HepG2 (cell line): ENCODE data around the gene LSS. TPM values are rescaled to one million over a fixed set of nuclear protein-coding genes. Genes with fewer than 3 reads are reported as not detected.
A peak's percentile ranks its signal among the peaks of the same experiment; 100 is the strongest.

Source experiments
- CEBPB ChIP-seq: IDR thresholded peaks from 2 replicates; pipeline ENCODE4 v1.6.1; 2011; ENCODE audit warnings: low read depth, low read length, improper control_type of control experiment, borderline replicate concordance
- CERS6 ChIP-seq: sonication (generic); formaldehyde crosslinking; IDR thresholded peaks from 2 replicates; pipeline ENCODE4 v1.5.0; 2020; ENCODE audit warnings: missing genetic modification reagents
- FOXK1 ChIP-seq: sonication (generic); formaldehyde crosslinking; IDR thresholded peaks from 2 replicates; pipeline ENCODE4 v1.4.0; 2020; ENCODE audit warnings: low read depth, missing genetic modification reagents, borderline replicate concordance
- GFI1 ChIP-seq: sonication (generic); formaldehyde crosslinking; IDR thresholded peaks from 2 replicates; pipeline ENCODE4 v1.5.0; 2020; ENCODE audit warnings: missing genetic modification reagents, mild to moderate bottlenecking, borderline replicate concordance
- IRF1 ChIP-seq: sonication (generic); formaldehyde crosslinking; IDR thresholded peaks from 2 replicates; pipeline ENCODE4 v1.4.0; 2020; ENCODE audit warnings: low read depth, mild to moderate bottlenecking, missing genetic modification reagents
- KDM5A ChIP-seq: fragments of 200-600 bp; sonication (generic); IDR thresholded peaks from 2 replicates; pipeline ENCODE4 v1.7.0; 2018; ENCODE audit warnings: antibody characterized with exemption, mild to moderate bottlenecking, low read length, borderline replicate concordance
- NR2F1 ChIP-seq, 2 experiments: fragments of 450-650 bp in 1 of 2; formaldehyde crosslinking in 1 of 2; IDR thresholded peaks; 2 replicates each; pipeline versions ENCODE4 v1.5.0 to v1.6.1; 2016 to 2020; ENCODE audit warnings: mild to moderate bottlenecking in 1 of 2, missing compliant biosample characterization in 1 of 2, missing genetic modification reagents in 1 of 2, moderate library complexity in 1 of 2
- NRL ChIP-seq: sonication (generic); formaldehyde crosslinking; IDR thresholded peaks from 2 replicates; pipeline ENCODE4 v1.5.0; 2020; ENCODE audit warnings: missing genetic modification reagents, mild to moderate bottlenecking, moderate library complexity, borderline replicate concordance
- SRSF1 ChIP-seq: fragments of 200-400 bp; formaldehyde crosslinking; optimal IDR thresholded peaks from 2 replicates; pipeline ENCODE3; 2017; ENCODE audit warnings: mild to moderate bottlenecking, low read depth, low read length, moderate library complexity
- TAF15 ChIP-seq: fragments of 200-400 bp; formaldehyde crosslinking; IDR thresholded peaks from one replicate; pipeline ENCODE4 v1.6.1; 2018; ENCODE audit warnings: mild to moderate bottlenecking, low read depth, low read length; ENCODE audit not compliant: poor library complexity, severe bottlenecking
- TEAD2 ChIP-seq: sonication (generic); formaldehyde crosslinking; IDR thresholded peaks from 2 replicates; pipeline ENCODE4 v1.9.0; 2021; ENCODE audit warnings: missing genetic modification reagents
- THAP8 ChIP-seq: sonication (generic); formaldehyde crosslinking; IDR thresholded peaks from 2 replicates; pipeline ENCODE4 v1.5.1; 2020; ENCODE audit warnings: missing genetic modification reagents, mild to moderate bottlenecking, borderline replicate concordance
- ZBTB43 ChIP-seq: sonication (generic); formaldehyde crosslinking; conservative IDR thresholded peaks from 2 replicates; pipeline ENCODE4 v1.4.0; 2020; ENCODE audit warnings: missing genetic modification reagents
- ZFX ChIP-seq: sonication (generic); formaldehyde crosslinking; IDR thresholded peaks from 2 replicates; pipeline ENCODE4 v1.4.0; 2020; ENCODE audit warnings: mild to moderate bottlenecking, low read depth, missing genetic modification reagents, moderate library complexity
- ZGPAT ChIP-seq: IDR thresholded peaks from 2 replicates; pipeline ENCODE4 v1.6.1; 2016; ENCODE audit warnings: mild to moderate bottlenecking
- ZNF674 ChIP-seq: sonication (generic); formaldehyde crosslinking; IDR thresholded peaks from 2 replicates; pipeline ENCODE4 v1.5.0; 2020; ENCODE audit warnings: low read depth, mild to moderate bottlenecking, missing genetic modification reagents
- ZNF687 ChIP-seq: sonication (generic); formaldehyde crosslinking; IDR thresholded peaks from 2 replicates; pipeline ENCODE4 v1.5.1; 2020; ENCODE audit warnings: mild to moderate bottlenecking, missing genetic modification reagents, moderate library complexity
- ZNF713 ChIP-seq: sonication (generic); formaldehyde crosslinking; IDR thresholded peaks from 2 replicates; pipeline ENCODE4 v1.4.0; 2020; ENCODE audit warnings: mild to moderate bottlenecking, missing genetic modification reagents
- polyA plus RNA-seq, 8 experiments: library from polyadenylated mRNA; depleted of rRNA in 3 of 8; stranded (reverse) in 7 of 8; unstranded in 1 of 8; fragments of >200 nt; fragmentation: Illumina TruSeq in 4 of 8; extraction: Trizol in 4 of 8; gene quantifications; 2 replicates each; pipeline versions ENCODE4 v1.2.1 to v1.2.3, GENCODE V29; 2011 to 2016; ENCODE audit warnings: low read depth in 4 of 8, missing spikeins in 1 of 8, mixed read lengths in 1 of 8; ENCODE audit not compliant: insufficient read depth in 1 of 8
- total RNA-seq, 5 experiments: library from RNA; depleted of rRNA; stranded (reverse); fragments of >200 nt; fragmentation: Illumina TruSeq; extraction: Trizol; gene quantifications; 2 replicates each; pipeline ENCODE4 v1.2.3, GENCODE V29; 2016; ENCODE audit warnings: low read depth in 1 of 5

LSS gene
- total and polyA plus RNA-seq, 2 of the 13 experiments (the other 11 are each of a cell fraction or from before 2014, with no cell fraction given) = 72.6 to 113 TPM

- TF ChIP-seq ZNF687 (CRISPR knock-in tag) (peak; percentile 27), ZNF713 (0 out of 2 replicates have a peak, but pooled peaks have one; percentile 34), THAP8 (CRISPR knock-in tag) (peak; percentile 19; the same call in 1 of the 2 replicates), ZBTB43 (0 out of 2 replicates have a peak, but pooled peaks have one; percentile 25), ZFX (no peak; the same call in 1 of the 2 replicates), ZNF674 (CRISPR knock-in tag) (no peak; the same call in 1 of the 2 replicates), TAF15 (peak; percentile 56), TEAD2 (no peak), ZGPAT (CRISPR knock-in tag) (no peak), SRSF1 (no peak), NR2F1 (CRISPR knock-in tag; IDR thresholded peaks at IDR 0.05) (peak in 1 of 2 experiments; percentile 44; a peak in 1 of 4 replicates), CERS6 (CRISPR knock-in tag) (no peak), IRF1 (CRISPR knock-in tag) (no peak), NRL (CRISPR knock-in tag) (no peak), FOXK1 (no peak), KDM5A (no peak; the same call in 1 of the 2 replicates), GFI1 (CRISPR knock-in tag) (no peak), CEBPB (no peak)
These were observed 74.2 kb downstream of the LSS start (continued) for GRCh38 chr21:46154155-46154954.
